NT2/D1 (cell line): ENCODE measurements around the gene FEM1B.

ENCODE experiments used
- SUZ12 ChIP-seq: IDR thresholded peaks from 2 replicates; pipeline ENCODE4 v1.6.1; 2011; ENCODE audit not compliant: insufficient read length, insufficient read depth; ENCODE audit errors: extremely low read depth
- YY1 ChIP-seq: IDR thresholded peaks from 2 replicates; pipeline ENCODE4 v1.6.1; 2011; ENCODE audit not compliant: insufficient read length, insufficient read depth
- ZNF274 ChIP-seq: IDR thresholded peaks from 2 replicates; pipeline ENCODE4 v1.6.1; 2011; ENCODE audit warnings: mild to moderate bottlenecking, low read depth, low read length

DNA sequence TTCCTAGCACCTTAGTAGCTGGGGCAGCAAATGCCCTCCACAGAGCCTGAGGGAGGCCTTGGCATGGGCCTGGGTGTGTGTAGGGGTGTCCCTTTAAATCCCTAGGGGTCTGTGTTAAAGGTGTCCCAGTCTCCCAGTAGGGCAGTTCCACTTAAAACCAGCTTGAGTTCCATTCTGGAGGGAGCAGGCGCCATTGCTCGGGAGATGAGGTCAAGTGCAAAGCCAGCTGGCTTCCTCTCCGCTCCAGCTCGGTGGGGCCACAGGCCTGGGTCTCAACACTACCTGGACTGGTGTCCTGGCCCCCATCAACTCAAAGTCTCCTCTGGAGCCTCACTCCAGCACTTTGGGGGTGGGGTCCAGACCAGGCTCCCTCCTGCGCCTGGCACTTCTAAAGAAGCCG lies 25.2 kb downstream of the FEM1B start:
- TF ChIP-seq ZNF274 (no peak), SUZ12 (no peak), YY1 (no peak)
